Measurements from ENCODE around the gene RHCE.
"Not testable (repeated sequence)": the region's sequence is repeated elsewhere in the genome, so short reads cannot be mapped to it uniquely, and the experiment has no call there.

GRCh38 chr1:25371757-25372156, 48.9 kb downstream of the RHCE start:
- TF ChIP-seq, protein P1, sequence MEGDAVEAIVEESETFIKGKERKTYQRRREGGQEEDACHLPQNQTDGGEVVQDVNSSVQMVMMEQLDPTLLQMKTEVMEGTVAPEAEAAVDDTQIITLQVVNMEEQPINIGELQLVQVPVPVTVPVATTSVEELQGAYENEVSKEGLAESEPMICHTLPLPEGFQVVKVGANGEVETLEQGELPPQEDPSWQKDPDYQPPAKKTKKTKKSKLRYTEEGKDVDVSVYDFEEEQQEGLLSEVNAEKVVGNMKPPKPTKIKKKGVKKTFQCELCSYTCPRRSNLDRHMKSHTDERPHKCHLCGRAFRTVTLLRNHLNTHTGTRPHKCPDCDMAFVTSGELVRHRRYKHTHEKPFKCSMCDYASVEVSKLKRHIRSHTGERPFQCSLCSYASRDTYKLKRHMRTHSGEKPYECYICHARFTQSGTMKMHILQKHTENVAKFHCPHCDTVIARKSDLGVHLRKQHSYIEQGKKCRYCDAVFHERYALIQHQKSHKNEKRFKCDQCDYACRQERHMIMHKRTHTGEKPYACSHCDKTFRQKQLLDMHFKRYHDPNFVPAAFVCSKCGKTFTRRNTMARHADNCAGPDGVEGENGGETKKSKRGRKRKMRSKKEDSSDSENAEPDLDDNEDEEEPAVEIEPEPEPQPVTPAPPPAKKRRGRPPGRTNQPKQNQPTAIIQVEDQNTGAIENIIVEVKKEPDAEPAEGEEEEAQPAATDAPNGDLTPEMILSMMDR (IDR thresholded peaks at IDR 0.05; ENCODE audit: low read length), result not testable (repeated sequence)
- not testable (repeated sequence) for TF ChIP-seq EZH2 (optimal IDR thresholded peaks at IDR 0.05; ENCODE audit: low read depth, low read length); EZH2phosphoT487 (IDR thresholded peaks at IDR 0.05; ENCODE audit: low read length)
